Measurements from ENCODE around the gene ARFRP1.

GRCh38 chr20:63751471-63752271, 43.9 kb upstream of the ARFRP1 start:
- TF ChIP-seq CTCF (IDR thresholded peaks at IDR 0.05) (no peak), POLR2A (IDR thresholded peaks at IDR 0.05) (no peak)

Data from right lobe of liver (tissue), 4 donors.